ENCODE measurements around the gene CPLANE2. TPM values are rescaled to one million over a fixed set of nuclear protein-coding genes. Genes with fewer than 3 reads are reported as not detected.

CPLANE2 gene
- total RNA-seq, 1 donor from 2014 or later, result 3.0 TPM

DNA sequence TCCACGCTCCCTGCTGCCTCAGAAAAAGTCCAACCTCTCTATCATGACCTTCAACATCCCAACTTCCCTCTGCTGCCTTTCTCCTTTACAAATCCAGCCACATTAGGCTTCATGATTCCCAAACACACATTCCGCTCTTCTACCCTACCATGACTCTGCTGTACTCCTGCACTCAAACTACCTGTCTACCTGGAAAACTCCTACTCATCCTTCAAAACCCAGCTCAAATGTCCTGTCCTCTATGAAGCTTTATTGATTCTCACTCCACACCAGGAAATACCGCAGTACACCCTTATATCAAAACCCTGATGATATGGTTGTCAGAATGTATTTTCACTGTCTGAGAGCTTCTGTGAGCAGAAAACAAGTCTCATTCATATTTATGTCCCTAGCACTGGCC lies 33.4 kb downstream of the CPLANE2 start:
- H3K36me3 Mint-ChIP-seq, result no peaks in the 10 kb centered on the region

DNA sequence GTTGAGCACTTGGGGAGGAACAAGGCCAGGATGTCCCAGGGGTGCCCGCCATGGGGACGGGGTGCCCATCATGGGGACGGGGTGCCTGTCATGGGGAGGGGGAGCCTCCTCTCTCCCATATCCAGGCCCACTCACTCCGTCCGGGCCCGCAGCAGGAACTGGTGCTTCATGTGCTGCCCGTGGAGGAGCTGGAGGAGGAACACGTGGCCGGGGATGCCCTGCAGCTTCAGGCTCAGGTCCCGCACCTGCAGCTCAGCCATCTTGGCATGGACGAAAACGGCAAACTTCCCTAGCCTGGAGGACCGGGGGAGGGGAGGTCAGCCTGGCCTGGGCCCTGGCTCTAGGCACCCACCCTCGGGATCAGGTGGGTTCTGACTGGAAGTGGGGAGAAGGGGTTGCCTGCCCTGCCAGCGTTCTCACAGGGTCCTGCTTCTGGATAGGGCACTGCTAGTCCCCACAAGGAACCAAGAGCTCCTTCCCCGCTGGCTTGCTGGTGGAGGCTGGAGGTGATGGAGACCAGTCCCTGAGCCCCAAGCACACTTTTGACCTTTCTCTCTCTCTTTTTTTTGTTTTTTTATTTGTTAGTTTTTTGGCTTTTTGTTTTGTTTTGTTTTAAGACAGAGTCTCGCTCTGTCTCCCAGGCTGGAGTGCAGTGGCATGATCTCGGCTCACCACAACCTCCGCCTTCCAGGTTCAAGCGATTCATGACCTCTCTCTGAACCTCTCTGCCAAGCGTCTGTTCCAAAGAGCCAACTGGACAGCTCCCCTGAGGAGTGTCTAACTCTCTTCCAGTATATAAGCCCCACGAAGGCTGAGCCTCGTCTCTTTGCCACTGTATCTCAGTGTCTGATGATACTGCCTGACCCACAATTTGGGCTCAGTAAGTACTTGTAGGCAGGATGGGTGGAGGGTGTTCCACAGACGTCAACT lies 34.4 kb downstream of the CPLANE2 start:
- Mint-ChIP-seq H3K27me3 (ENCODE audit: insufficient read depth, low read depth) (peaks cover 9% of the 10 kb centered on the region), H3K27ac (peak overlapping the region; percentile 39), H3K4me1 (peaks cover 9% of the 10 kb centered on the region), H3K9me3 (no peaks in the 10 kb centered on the region), H3K36me3 (no peaks in the 10 kb centered on the region), H3K4me3 (no peak overlapping the region)
- H4K20me1 ChIP-seq (ENCODE audit: low read depth), result no peaks in the 10 kb centered on the region
- no peaks in the 10 kb centered on the region for H3K79me2 ChIP-seq (ENCODE audit: low read depth)
- H3K36me3 ChIP-seq, result no peaks in the 10 kb centered on the region
- no peaks in the 10 kb centered on the region for H3K4me1 ChIP-seq
- DNase-seq (ENCODE audit: low spot score), result no peak
- no peak for TF ChIP-seq EZH2phosphoT487 (IDR thresholded peaks at IDR 0.05)
- TF ChIP-seq, protein P1, sequence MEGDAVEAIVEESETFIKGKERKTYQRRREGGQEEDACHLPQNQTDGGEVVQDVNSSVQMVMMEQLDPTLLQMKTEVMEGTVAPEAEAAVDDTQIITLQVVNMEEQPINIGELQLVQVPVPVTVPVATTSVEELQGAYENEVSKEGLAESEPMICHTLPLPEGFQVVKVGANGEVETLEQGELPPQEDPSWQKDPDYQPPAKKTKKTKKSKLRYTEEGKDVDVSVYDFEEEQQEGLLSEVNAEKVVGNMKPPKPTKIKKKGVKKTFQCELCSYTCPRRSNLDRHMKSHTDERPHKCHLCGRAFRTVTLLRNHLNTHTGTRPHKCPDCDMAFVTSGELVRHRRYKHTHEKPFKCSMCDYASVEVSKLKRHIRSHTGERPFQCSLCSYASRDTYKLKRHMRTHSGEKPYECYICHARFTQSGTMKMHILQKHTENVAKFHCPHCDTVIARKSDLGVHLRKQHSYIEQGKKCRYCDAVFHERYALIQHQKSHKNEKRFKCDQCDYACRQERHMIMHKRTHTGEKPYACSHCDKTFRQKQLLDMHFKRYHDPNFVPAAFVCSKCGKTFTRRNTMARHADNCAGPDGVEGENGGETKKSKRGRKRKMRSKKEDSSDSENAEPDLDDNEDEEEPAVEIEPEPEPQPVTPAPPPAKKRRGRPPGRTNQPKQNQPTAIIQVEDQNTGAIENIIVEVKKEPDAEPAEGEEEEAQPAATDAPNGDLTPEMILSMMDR (IDR thresholded peaks at IDR 0.05), result no peak
- H3K4me2 ChIP-seq, result no peak overlapping the region
- H3K27ac ChIP-seq, result no peak overlapping the region
- H3K4me3 ChIP-seq, result no peak overlapping the region
- H3K27me3 ChIP-seq, result peaks cover 5% of the 10 kb centered on the region
- peaks cover 18% of the 10 kb centered on the region for H3F3A ChIP-seq (ENCODE audit: low read depth)
- no peak overlapping the region for H3K9ac ChIP-seq
- H2AFZ ChIP-seq (replicated peaks), result no peak overlapping the region
- no peaks in the 10 kb centered on the region for H3K9me3 ChIP-seq (ENCODE audit: low read depth)

More for the DNA sequence above, 33.4 kb downstream of the CPLANE2 start:
- Histone ChIP-seq H3K36me3 (no peaks in the 10 kb centered on the region), H3K4me3 (no peak overlapping the region), H3K27ac (no peak overlapping the region), H2AFZ (replicated peaks) (no peak overlapping the region), H3F3A (ENCODE audit: low read depth) (peaks cover 22% of the 10 kb centered on the region), H3K4me2 (no peak overlapping the region), H3K79me2 (ENCODE audit: low read depth) (no peaks in the 10 kb centered on the region), H3K9me3 (ENCODE audit: low read depth) (no peaks in the 10 kb centered on the region), H4K20me1 (ENCODE audit: low read depth) (no peaks in the 10 kb centered on the region), H3K27me3 (peaks cover 13% of the 10 kb centered on the region), H3K4me1 (no peaks in the 10 kb centered on the region), H3K9ac (no peak overlapping the region)
- Mint-ChIP-seq H3K4me1 (peaks cover 9% of the 10 kb centered on the region), H3K4me3 (no peak overlapping the region), H3K9me3 (no peaks in the 10 kb centered on the region), H3K27me3 (ENCODE audit: insufficient read depth, low read depth) (peaks cover 9% of the 10 kb centered on the region), H3K27ac (no peak overlapping the region)
- no peak for DNase-seq (ENCODE audit: low spot score)
- TF ChIP-seq EZH2 (IDR thresholded peaks at IDR 0.05) (no peak), EZH2phosphoT487 (IDR thresholded peaks at IDR 0.05) (no peak)
- TF ChIP-seq, protein P1 (IDR thresholded peaks at IDR 0.05), result no peak

DNA sequence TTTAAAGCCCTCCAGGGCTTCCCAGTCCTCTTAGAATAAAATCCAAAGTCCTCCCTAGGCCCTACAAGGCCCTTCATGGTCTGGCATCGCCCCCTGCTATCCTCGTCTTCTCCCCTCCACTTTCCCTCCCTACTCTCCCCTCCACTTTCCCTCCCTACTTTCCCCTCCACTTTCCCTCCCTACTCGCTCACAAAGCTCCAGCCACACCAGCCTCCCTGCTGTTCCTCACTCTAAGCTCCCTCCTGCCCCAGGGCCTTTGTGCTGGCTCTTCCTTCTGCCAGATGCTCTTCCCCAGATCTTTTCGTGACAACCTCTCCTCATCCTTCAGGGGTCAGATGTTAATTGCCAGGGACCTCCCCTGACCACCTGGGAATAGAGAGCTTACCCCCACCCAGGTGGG lies 37.3 kb downstream of the CPLANE2 start:
- Histone ChIP-seq H3K4me3 (no peak overlapping the region), H3F3A (ENCODE audit: low read depth) (no peaks in the 10 kb centered on the region), H3K79me2 (ENCODE audit: low read depth) (no peaks in the 10 kb centered on the region), H4K20me1 (ENCODE audit: low read depth) (no peaks in the 10 kb centered on the region), H3K9ac (no peak overlapping the region), H2AFZ (replicated peaks) (no peak overlapping the region), H3K27me3 (no peaks in the 10 kb centered on the region), H3K36me3 (no peaks in the 10 kb centered on the region), H3K4me2 (no peak overlapping the region), H3K9me3 (ENCODE audit: low read depth) (no peaks in the 10 kb centered on the region), H3K27ac (no peak overlapping the region), H3K4me1 (no peaks in the 10 kb centered on the region)
- Mint-ChIP-seq H3K4me1 (no peaks in the 10 kb centered on the region), H3K4me3 (no peak overlapping the region), H3K9me3 (no peaks in the 10 kb centered on the region), H3K27ac (no peak overlapping the region), H3K27me3 (ENCODE audit: insufficient read depth, low read depth) (peaks cover 5% of the 10 kb centered on the region), H3K36me3 (peaks cover 3% of the 10 kb centered on the region)
- TF ChIP-seq, protein P1 (IDR thresholded peaks at IDR 0.05), result no peak
- TF ChIP-seq EZH2 (IDR thresholded peaks at IDR 0.05) (no peak), EZH2phosphoT487 (IDR thresholded peaks at IDR 0.05) (no peak)
- DNase-seq (ENCODE audit: low spot score), result no peak

All from neural progenitor cell (in vitro differentiated cells).